Measurements from ENCODE around the gene ATR. TPM values are rescaled to one million over a fixed set of nuclear protein-coding genes. Genes with fewer than 3 reads are reported as not detected.
"Not testable (repeated sequence)": the region's sequence is repeated elsewhere in the genome, so short reads cannot be mapped to it uniquely, and the experiment has no call there.

Gene ATR
- total RNA-seq, 1 donor from 2014 or later: 15.2 TPM

DNA sequence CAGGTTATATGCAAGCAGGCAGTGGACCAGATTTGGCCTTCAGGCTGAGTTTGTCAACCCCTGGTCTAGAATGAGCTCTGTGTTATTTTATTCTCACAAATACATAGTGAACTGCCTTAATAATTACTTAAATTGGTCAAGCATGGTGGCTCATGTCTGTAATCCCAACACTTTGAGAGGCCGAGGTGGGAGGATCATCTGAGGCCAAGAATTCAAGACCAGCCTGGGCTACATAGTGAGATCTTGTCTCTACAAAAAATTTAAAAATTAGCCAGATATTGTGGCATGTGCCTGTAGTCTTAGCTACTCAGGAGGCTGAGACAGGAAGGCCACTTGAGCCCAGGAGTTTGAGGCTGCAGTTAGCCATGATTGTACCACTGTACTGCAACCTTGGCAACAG is 32.7 kb upstream of the ATR start:
- Mint-ChIP-seq H3K36me3 (ENCODE audit: low read depth) (no peaks in the 10 kb centered on the region), H3K27ac (ENCODE audit: unreplicated experiment) (no peak overlapping the region), H3K4me3 (ENCODE audit: unreplicated experiment) (no peak overlapping the region), H3K27me3 (ENCODE audit: low read depth) (no peaks in the 10 kb centered on the region), H3K4me1 (ENCODE audit: low read depth) (no peaks in the 10 kb centered on the region), H3K9me3 (ENCODE audit: low read depth) (no peaks in the 10 kb centered on the region)
- no peak for DNase-seq (ENCODE audit: low spot score)
- TF ChIP-seq, protein P1, sequence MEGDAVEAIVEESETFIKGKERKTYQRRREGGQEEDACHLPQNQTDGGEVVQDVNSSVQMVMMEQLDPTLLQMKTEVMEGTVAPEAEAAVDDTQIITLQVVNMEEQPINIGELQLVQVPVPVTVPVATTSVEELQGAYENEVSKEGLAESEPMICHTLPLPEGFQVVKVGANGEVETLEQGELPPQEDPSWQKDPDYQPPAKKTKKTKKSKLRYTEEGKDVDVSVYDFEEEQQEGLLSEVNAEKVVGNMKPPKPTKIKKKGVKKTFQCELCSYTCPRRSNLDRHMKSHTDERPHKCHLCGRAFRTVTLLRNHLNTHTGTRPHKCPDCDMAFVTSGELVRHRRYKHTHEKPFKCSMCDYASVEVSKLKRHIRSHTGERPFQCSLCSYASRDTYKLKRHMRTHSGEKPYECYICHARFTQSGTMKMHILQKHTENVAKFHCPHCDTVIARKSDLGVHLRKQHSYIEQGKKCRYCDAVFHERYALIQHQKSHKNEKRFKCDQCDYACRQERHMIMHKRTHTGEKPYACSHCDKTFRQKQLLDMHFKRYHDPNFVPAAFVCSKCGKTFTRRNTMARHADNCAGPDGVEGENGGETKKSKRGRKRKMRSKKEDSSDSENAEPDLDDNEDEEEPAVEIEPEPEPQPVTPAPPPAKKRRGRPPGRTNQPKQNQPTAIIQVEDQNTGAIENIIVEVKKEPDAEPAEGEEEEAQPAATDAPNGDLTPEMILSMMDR (IDR thresholded peaks at IDR 0.05): no peak

DNA sequence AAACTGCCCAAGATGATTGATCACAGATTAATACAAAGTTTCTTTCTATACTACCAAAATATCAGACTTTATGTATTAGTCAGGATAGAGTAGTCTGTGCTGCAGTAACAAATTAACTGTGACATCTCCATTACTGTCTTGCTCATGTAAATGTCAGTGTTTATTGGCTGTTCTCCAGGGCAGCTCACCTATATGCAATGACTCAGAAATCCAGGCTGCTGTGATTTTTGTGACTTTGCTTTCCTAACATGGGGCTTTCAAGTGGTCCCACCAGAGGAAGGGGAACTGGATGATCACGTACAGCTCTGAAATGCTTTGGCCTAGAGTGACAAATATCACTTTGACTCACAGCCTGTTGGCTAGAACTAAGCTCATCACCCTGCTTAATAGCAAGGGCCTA is 30.6 kb upstream of the ATR start:
- no peak for DNase-seq (ENCODE audit: low spot score)
- Mint-ChIP-seq H3K36me3 (ENCODE audit: low read depth) (no peaks in the 10 kb centered on the region), H3K27ac (ENCODE audit: unreplicated experiment) (no peak overlapping the region), H3K4me1 (ENCODE audit: low read depth) (no peaks in the 10 kb centered on the region), H3K27me3 (ENCODE audit: low read depth) (no peaks in the 10 kb centered on the region), H3K9me3 (ENCODE audit: low read depth) (no peaks in the 10 kb centered on the region), H3K4me3 (ENCODE audit: unreplicated experiment) (no peak overlapping the region)
- TF ChIP-seq, protein P1 (IDR thresholded peaks at IDR 0.05): no peak

DNA sequence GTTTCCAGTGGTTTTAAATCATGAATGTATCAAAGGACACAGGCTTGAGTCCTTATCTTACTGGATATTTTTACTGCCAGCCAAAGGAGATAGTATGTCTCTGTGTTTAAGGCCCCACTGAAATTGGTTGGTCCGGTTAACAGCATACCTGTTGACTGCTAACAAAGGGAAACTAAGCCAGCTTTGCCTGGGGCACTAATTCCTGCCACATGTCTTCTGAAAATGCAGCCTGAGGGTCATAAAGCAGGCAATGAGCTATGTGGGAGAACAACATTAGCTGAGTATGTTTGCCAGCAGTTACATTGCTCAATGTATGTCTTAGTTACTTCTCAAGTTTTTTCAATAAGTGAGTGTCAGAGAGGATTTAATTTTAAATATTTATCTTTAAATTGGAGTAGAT is 30.1 kb upstream of the ATR start:
- Mint-ChIP-seq H3K4me3 (ENCODE audit: unreplicated experiment) (no peak overlapping the region), H3K36me3 (ENCODE audit: low read depth) (no peaks in the 10 kb centered on the region), H3K27ac (ENCODE audit: unreplicated experiment) (no peak overlapping the region), H3K4me1 (ENCODE audit: low read depth) (no peaks in the 10 kb centered on the region), H3K9me3 (ENCODE audit: low read depth) (no peaks in the 10 kb centered on the region), H3K27me3 (ENCODE audit: low read depth) (no peaks in the 10 kb centered on the region)
- DNase-seq (ENCODE audit: low spot score): no peak
- TF ChIP-seq, protein P1 (IDR thresholded peaks at IDR 0.05): no peak

DNA sequence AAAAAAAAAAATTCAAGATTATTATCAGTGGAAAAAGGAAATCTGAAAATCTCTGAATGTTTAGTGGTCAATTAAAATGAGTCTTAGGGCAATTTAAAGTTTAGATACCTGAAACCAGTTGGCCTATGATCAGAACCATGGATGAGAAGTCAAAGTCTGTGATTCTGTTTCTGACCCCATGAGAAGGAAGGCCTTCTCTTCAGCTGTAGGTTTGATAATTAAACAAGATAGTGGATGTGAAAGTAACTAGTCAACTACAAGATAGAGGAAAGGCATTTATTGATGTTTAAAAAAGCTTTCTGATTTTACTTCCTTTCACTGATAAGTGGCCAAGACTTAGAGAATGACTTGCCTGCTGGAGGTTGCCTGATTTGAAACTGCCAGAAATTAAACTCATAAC is 26.4 kb upstream of the ATR start:
- Mint-ChIP-seq H3K36me3 (ENCODE audit: low read depth) (no peaks in the 10 kb centered on the region), H3K4me3 (ENCODE audit: unreplicated experiment) (no peak overlapping the region), H3K27me3 (ENCODE audit: low read depth) (no peaks in the 10 kb centered on the region), H3K9me3 (ENCODE audit: low read depth) (no peaks in the 10 kb centered on the region), H3K27ac (ENCODE audit: unreplicated experiment) (no peak overlapping the region), H3K4me1 (ENCODE audit: low read depth) (no peaks in the 10 kb centered on the region)
- TF ChIP-seq, protein P1 (IDR thresholded peaks at IDR 0.05): no peak
- DNase-seq (ENCODE audit: low spot score): no peak

DNA sequence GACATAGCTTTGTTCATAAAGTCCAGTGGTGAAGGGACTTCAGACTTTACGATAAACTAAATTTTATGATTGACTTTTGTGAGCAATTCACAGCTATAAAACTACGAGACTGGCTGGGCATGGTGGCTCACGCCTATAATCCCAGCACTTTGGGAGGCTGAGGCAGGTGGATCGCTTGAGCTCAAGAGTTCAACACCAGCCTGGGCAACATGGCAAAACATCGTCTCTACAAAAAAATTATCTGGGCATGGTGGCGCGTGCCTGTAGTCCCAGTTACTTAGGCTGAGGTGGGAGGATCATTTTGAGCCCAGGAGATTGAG is 24.8 kb upstream of the ATR start:
- H3K27ac Mint-ChIP-seq (ENCODE audit: unreplicated experiment); H3K9me3 Mint-ChIP-seq (ENCODE audit: low read depth); DNase-seq (ENCODE audit: low spot score); H3K36me3 Mint-ChIP-seq (ENCODE audit: low read depth); H3K4me1 Mint-ChIP-seq (ENCODE audit: low read depth); H3K4me3 Mint-ChIP-seq (ENCODE audit: unreplicated experiment); H3K27me3 Mint-ChIP-seq (ENCODE audit: low read depth): not testable (repeated sequence)

DNA sequence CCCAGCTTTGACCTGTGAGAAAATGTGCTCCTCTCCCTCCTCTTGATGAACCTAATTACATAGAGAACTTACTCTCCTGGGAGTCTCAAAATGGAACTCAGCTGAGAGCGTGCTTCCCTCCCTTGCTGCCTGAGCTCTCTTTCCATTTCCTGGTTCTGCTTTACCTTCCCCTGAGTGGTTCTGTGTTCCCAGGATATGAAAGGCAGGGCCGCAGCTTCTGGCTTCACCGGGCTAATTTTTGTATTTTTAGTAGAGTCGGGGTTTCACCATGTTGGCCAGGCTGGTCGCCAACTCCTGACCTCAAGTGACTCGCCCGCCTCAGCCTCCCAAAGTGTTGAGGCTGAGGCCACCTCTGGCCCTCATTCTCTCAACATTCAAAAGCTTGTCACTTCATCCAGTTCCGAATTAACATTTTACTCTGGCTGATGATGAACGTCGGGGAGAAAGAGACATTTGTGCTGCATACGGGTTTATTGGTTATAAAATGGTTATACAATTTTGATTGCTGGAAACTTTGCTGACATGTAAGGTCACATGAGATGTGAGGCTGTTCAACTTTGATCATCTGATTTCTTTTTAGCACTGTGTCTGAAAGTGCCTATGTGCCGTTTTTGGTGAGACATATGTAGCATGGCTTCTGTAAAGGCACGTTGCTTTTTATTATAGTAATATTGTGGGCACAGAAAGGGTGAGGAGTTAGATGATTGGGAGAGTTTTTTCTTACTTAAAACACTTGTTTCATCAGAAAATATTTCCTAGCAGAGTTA is 24.3 kb upstream of the ATR start:
- Mint-ChIP-seq H3K9me3 (ENCODE audit: low read depth) (no peaks in the 10 kb centered on the region), H3K27ac (ENCODE audit: unreplicated experiment) (no peak overlapping the region), H3K4me3 (ENCODE audit: unreplicated experiment) (no peak overlapping the region), H3K4me1 (ENCODE audit: low read depth) (no peaks in the 10 kb centered on the region), H3K36me3 (ENCODE audit: low read depth) (no peaks in the 10 kb centered on the region), H3K27me3 (ENCODE audit: low read depth) (peaks cover 2% of the 10 kb centered on the region)
- TF ChIP-seq, protein P1 (IDR thresholded peaks at IDR 0.05): no peak
- DNase-seq (ENCODE audit: low spot score): no peak
